Hippocampal formation (tissue), 2 donors: ENCODE measurements around the gene VKORC1L1.
"Not testable (repeated sequence)": the region's sequence is repeated elsewhere in the genome, so short reads cannot be mapped to it uniquely, and the experiment has no call there.

Source experiments
- DNase-seq, 2 donors: peaks; one replicate each; lab custom pipeline; 2025; lab: John Stamatoyannopoulos, UW

The VKORC1L1 gene

DNA sequence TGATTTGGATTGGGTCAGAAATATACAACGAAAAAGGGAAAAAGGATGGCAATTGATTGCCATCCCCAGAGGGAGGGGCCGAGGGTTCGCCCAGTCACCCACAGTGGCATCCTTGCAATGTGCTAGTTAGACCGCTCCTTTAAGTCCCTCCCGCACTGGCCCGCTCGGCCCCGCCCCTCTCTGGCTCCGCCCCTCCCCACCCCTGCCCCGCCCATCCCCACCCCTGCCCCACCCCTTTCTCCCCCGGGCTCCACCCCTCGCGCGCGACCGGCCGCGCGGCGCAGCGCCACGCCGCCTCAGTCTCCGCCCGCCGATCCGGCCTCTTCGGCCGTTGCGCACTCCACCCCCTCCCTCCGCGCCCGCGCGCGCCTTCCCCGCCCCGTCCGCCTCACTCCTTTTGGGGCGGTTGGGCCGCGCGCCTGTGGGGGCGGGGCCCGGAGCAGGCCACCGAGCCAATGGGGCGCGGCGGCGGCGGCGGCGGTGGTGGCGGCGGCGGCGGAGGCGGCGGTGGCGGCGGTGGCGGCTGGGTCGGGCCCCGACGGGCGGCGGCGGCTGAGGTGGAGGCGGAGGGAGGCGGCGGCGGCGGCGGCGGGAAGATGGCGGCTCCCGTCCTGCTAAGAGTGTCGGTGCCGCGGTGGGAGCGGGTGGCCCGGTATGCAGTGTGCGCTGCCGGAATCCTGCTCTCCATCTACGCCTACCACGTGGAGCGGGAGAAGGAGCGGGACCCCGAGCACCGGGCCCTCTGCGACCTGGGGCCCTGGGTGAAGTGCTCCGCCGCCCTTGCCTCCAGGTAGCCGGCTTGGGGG is at the start of gene VKORC1L1:
TSS of gene VKORC1L1 (plus strand) at position 299 of the 806 bp plus-strand sequence. CDS start at position 597, 298 bp downstream.
- DNase-seq: peak; percentile 91 to 93

- DNase-seq: no peak
Measured at GRCh38 chr7:65827366-65827765, 45.5 kb upstream of the VKORC1L1 start.

GRCh38 chr7:65832281-65832680 is 40.6 kb upstream of the VKORC1L1 start:
- DNase-seq: no peak

GRCh38 chr7:65836684-65837083 is 36.2 kb upstream of the VKORC1L1 start:
- DNase-seq: not testable (repeated sequence)

DNA sequence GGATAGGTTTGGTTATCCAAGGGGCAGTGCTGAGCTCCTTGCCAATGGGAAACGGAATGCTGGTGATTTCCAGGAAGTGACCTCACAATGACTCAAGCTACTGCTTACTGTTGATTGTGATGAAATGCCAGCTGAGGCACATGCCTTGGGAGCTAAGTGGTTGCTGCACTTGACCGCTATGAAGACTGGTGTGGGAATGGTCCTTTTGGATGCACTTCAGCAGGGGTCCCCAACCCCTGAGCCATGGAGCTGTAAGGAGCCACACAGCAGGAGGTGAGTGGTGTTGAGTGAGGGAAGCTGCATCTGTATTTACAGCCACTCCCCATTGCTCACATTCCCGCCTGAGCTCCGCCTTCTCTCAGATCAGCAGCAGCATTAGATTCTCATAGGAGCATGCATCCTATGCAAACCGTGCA is 35.3 kb upstream of the VKORC1L1 start:
- not testable (repeated sequence) for DNase-seq

DNA sequence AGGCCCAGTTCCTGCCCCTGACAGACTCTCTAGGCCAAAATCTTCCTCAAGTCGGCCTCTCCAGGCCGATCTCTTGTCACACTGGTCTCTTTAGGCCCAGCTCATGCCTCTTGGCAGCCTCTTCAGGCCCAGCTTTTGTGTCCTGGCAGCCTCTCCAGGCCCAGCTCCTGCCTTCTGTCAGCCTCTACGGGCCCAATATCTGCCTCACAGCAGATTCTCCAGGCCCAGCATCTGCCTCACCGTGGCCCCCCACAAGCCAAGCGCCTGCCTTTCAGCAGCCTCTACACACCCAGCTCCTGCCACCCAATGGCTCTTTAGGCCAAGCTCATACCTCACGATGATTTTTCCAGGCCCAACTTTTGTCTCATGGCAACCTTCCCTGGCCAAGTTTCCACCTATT is 33.0 kb upstream of the VKORC1L1 start:
- DNase-seq: no peak

DNA sequence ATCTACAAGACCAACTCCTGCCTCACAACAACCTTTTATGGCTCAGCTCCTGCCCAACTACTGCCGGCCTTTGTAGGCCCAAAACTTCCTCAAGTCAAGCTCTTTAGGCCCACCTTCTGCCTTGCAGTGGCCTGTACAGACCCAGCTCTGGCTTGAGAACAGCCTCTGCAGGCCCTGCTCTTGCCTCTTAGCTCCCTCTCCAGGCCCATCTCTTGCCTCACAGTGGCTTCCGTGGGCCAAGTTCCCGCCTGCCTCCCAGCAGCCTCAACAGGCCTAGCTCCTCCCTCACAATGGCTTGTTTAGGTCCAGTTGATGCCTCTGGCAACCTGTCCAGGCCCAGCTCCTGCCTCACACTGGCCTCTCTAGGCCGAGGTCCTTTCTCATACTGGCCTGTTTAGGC is 32.4 kb upstream of the VKORC1L1 start:
- DNase-seq: no peak

GRCh38 chr7:65843616-65844015 is 29.3 kb upstream of the VKORC1L1 start:
- DNase-seq: not testable (repeated sequence)

GRCh38 chr7:65846008-65846570 is 26.8 kb upstream of the VKORC1L1 start:
- no peak for DNase-seq

GRCh38 chr7:65853426-65853825 is 19.4 kb upstream of the VKORC1L1 start:
- not testable (repeated sequence) for DNase-seq

GRCh38 chr7:65853892-65854291 is 19.0 kb upstream of the VKORC1L1 start:
- DNase-seq: not testable (repeated sequence)

DNA sequence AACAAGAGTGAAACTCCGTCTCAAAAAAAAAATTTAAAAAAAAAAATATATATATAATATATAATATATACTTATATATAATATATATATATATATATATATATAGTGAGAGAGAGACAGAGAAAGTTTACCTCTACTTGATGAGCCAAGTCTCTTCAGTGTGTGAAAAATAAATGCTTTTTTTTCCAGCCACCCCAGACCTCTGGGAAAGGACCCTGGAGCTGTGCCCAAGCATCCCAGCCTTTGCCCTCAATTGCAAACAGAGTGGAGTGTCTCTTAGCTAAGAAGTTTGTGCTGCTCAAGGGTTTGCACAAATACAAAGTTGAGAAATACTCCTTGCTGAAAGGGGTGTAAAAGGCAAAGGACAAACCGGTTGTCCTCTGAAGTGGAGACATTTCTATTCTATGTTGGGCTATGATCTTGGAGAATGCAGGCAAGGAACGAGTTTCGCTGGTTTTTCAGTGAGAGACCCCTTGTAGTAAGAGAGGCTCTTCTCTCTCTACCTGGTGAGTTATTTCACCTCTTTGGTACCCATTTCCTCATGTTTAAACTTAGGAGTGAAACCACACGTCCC is 15.5 kb upstream of the VKORC1L1 start:
- not testable (repeated sequence) for DNase-seq

DNA sequence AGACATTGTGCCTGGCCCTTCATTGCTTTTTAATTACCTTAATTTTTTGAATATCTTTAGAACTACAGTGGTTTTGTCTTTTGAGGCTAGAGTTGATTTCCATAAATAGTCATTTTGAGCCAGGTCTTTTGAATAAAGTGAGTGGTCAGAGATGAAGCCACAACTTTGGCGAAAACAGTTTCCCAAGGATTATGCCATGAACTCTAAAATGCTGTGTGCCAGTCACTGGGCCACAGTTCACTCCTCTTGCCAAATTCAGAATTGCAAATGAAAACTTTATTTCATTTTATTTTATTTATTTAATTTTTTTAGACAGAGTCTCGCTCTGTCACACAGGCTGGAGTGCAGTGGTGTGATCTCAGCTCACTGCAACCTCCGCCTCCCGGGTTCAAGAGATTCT is 14.2 kb upstream of the VKORC1L1 start:
- not testable (repeated sequence) for DNase-seq

DNA sequence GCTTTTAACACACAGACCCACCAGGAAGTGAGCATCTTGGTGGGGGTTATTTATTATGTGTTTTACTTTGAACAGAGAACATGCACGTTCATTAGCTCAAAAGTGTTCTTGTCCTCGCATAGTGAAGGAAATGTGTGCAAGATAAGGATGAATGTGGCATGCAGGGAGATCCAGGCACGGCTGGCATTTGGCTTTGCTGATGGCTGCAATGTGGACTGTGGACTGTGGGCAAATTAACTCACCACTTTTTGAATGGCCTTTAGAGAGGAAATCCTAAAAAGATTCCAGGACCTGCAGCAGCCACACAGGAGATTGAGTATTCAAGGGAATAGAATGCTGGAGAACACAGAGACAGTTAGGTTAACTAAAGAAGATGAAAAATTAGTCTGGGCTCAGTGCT is 6.6 kb upstream of the VKORC1L1 start:
- not testable (repeated sequence) for DNase-seq

- not testable (repeated sequence) for DNase-seq
Measured at GRCh38 chr7:65867681-65868080, 5.2 kb upstream of the VKORC1L1 start.

GRCh38 chr7:65869312-65869711 is 3.6 kb upstream of the VKORC1L1 start:
- not testable (repeated sequence) for DNase-seq

DNA sequence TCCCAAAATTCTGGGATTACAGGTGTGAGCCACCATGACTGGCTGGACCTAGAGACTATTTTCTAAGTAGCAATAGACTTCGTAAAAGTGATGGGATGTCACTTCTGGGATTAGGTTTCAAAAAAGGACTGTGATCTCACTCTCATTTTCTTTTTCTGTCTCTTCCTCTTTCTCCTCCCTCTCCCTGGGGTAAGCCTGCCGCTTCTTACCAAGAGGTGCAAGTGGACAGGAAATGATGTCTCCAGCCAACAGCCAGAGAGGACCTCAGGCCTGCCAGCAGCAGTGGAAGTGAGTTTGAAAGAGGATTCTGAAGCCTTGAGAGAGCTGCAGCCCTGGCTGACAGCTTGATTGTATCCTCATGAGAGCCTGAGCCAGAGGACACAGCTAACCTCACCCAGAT is 1.4 kb upstream of the VKORC1L1 start:
- peak; percentile 0 to 7 for DNase-seq

DNA sequence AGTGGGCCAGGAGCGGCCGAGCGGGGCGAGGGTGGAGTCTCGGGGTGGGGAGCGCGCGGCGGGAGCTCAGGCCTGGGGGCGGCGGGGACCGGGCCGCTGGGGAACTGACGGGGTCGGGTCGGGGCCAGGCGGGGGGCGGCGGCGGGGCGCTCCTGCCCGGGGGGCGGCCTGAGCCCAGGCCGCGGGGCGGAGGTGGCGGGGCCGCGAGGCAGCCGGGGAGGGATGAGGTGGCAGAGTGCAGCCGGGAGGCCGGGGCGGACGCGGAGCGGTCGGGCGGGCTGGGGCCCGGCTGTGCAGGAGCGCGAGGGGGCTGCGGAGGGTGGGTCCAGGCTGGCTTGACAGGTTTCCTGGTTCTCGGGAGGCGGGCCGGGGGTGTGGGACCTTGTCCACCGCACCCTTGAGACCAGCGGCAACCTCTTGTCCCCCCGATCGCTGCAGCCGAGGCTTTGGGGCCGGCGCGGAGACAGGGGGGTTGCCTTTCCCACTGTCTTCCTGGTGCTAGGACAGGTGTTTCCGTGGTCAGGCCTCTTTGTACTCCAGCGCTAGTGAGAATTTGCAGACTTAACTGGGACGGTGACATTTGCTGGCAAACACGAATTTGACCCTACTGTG is 814 bp downstream of the VKORC1L1 start:
- DNase-seq: not testable (repeated sequence)

- DNase-seq: not testable (repeated sequence)
Measured at GRCh38 chr7:65875715-65876114, 2.8 kb downstream of the VKORC1L1 start.

GRCh38 chr7:65879292-65880153 is 6.6 kb downstream of the VKORC1L1 start:
- DNase-seq: not testable (repeated sequence)

DNA sequence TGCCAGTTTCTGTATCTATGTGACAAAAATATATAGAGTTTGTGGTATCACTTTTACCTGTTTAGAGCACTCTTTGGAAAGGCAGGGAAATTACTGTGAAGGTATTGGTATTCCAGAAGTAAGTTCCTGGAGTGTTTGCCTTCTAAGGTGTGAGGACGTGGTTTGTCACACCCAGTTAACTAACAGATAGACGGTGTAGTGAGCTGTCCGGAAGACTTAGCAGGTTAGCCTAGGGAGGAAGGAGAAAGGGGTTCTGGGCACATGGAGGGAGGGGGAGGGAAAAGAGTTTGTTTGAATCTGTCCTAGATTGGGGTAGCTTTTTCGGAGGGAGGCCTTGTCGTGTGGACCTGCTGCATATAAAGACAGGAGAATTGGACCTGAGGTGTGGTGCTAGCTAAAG is 7.4 kb downstream of the VKORC1L1 start:
- not testable (repeated sequence) for DNase-seq
